ENCODE results near the gene COG2.

Gene COG2

GRCh38 chr1:230701895-230702768 lies 59.9 kb downstream of the COG2 start:
- CTCF ChIA-PET: interaction anchor here (0.6 to 0.9 kb wide), 2 partner anchors 60 to 228 kb away, joined by 3 to 4 read pairs; partner anchors contain the start of gene COG2
- no peak for TF ChIP-seq CTCF (IDR thresholded peaks at IDR 0.05; ENCODE audit: insufficient read depth, low read length, missing control alignments)
- POLR2A ChIA-PET: no interaction called here
- no peak overlapping the region for H3K4me3 ChIP-seq (ENCODE audit: low read depth, low read length)
- DNase-seq (ENCODE audit: low read depth, low spot score): no peak

DNA sequence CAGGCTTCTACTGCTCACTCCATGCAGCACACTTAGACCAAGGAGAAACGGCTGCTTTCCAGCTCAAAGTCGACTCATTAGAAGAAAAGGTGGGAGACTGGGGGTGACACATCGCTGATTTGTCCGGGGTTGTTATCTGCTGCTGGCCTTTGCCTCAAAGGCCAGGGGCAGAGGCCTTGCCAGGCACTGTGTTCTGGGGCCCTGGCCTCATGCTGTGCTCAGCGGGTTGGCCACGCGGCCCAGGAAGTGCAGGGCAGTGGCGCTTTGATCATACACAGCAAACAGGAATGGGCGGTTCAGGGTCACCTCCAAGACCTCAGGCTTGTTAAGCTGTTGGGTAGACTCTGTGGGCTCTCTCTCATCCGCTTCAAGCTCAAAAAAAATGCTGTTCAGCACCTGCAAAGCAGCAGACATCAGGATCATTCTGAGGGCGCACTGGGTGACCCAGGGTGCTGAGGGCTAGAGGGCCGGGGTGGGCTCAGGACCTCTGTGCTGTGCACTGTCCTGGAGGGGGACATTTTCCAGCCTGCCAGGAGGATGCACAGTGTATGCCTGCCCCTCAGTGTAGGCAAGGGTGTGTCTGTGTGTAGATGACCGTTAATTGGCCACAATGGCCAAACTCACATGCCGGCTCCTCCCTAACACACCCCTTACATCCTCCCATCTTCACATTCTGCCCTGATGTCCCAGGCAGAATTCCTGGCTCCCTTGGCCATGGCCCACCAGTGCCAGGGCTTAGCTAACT lies 60.8 kb downstream of the COG2 start:
- ChIA-PET CTCF (interaction anchor here (0.6 to 0.9 kb wide), 2 partner anchors 61 to 227 kb away, joined by 3 to 4 read pairs; partner anchors contain the start of gene COG2), POLR2A (no interaction called here)
- no peak for DNase-seq (ENCODE audit: low read depth, low spot score)
- no peak for TF ChIP-seq CTCF (IDR thresholded peaks at IDR 0.05; ENCODE audit: insufficient read depth, low read length, missing control alignments)
- no peak overlapping the region for H3K4me3 ChIP-seq (ENCODE audit: low read depth, low read length)

DNA sequence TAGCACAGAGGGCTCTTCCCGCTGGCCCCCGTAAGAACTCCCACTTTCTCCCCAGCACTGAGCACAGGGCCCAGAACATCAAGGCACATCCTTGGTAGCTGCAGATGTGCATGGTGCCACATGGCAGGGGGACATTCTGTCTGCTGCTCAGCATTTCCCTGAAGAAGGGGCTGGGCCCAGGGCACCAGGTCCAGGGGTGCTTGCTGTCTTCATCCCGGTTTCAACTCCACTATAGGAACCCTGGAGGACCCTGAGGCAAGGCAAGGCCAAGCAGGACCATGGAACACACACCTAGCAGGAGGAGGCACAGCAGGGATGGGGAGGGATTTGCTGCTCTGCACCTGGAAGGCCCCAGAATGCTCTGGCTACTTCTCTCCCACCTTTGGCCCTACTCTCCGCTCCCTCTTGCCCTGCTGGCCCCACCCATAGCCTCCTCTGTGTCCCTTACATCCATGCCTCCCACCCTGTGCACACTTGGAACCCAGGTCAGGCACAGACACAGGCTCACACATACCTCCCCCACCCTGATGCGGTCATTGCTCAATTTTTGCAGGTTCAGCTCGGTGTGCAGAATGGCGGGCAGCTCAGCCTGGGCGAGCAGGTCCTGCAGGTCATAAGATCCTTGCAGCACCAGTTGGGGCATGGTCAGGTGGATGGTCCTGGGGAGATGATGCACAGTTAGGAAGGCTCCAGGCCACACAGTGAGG lies 61.6 kb downstream of the COG2 start:
- TF ChIP-seq CTCF (IDR thresholded peaks at IDR 0.05; ENCODE audit: insufficient read depth, low read length, missing control alignments): no peak

GRCh38 chr1:230704830-230705229 lies 62.5 kb downstream of the COG2 start:
- H3K4me3 ChIP-seq (ENCODE audit: low read depth, low read length): no peak overlapping the region
- POLR2A ChIA-PET: no interaction called here
- CTCF ChIA-PET: no interaction called here
- DNase-seq (ENCODE audit: low read depth, low spot score): no peak
- TF ChIP-seq CTCF (IDR thresholded peaks at IDR 0.05; ENCODE audit: insufficient read depth, low read length, missing control alignments): no peak

More for the DNA sequence above, 61.6 kb downstream of the COG2 start:
- DNase-seq (ENCODE audit: low read depth, low spot score): no peak
- no peak overlapping the region for H3K4me3 ChIP-seq (ENCODE audit: low read depth, low read length)
- CTCF ChIA-PET: no interaction called here
- POLR2A ChIA-PET: no interaction called here

GRCh38 chr1:230705289-230706019 lies 63.2 kb downstream of the COG2 start:
- CTCF ChIA-PET: no interaction called here
- DNase-seq (ENCODE audit: low read depth, low spot score): no peak
- TF ChIP-seq CTCF (IDR thresholded peaks at IDR 0.05; ENCODE audit: insufficient read depth, low read length, missing control alignments): no peak
- H3K4me3 ChIP-seq (ENCODE audit: low read depth, low read length): no peak overlapping the region
- POLR2A ChIA-PET: interaction anchor here (0.5 kb wide), 1 partner anchor 22 kb away, joined by 4 read pairs; no protein-coding TSS in a partner anchor

Measured in AG04449 (cell line).